GM21723 (cell line): Measurements from ENCODE around the gene CHAF1A.

Experiments
- ATAC-seq: cut with Tn5 transposase; IDR thresholded peaks from one replicate; pipeline ENCODE4 v1.9.1; 2021; ENCODE audit warnings: mild to moderate bottlenecking, moderate library complexity; ENCODE audit not compliant: unreplicated experiment

The CHAF1A gene

DNA sequence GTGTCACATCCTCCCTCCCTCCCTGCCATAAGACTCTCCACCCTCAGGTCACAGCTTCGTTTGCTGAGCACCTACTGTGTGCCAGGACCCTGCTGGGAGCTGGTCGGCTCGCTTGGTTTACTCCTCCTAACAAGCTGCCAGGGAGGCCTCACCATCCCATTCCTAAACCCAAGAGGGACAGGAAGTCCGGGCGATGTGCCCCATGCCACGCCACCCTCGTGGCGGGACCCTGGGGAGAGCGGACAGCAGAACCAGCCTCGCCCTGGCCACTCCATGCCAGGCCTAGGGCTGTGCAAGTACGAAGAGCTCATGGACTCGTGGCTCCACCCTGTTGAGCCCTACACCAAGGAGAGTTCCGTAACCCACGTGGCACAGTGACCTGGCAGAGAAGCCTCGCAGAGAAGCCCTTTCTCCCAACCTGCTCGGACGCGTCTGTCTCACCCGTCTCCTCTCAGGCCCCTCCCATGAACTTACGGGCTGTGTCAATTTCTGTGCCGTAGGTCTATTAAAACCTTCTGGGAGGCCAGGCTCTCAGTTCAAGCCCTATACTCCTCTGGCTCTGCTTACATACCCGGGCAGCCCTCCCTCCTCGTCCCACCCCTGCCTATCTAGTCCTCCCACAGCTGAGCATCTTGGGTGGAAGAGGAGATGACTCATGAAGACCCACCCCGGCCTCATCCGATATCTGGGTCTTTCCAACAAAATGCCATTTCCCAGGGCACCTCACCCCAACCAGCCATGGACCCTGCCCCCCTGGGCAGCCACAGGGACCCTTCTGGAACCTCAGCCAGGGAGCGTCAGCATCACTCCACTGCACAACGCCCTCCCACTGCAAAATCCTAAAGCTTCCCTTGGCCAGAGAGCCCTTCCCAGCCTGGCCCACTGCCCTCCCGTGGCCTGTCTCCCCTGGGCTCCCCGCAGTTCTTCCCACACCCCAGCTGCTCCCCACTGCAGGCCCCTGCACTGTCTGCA is 52.6 kb downstream of the CHAF1A start:
- no peak for ATAC-seq

- ATAC-seq: no peak
These were observed 53.5 kb downstream of the CHAF1A start for GRCh38 chr19:4455719-4456475.

- no peak for ATAC-seq
These were observed 54.0 kb downstream of the CHAF1A start for GRCh38 chr19:4456476-4456842.

DNA sequence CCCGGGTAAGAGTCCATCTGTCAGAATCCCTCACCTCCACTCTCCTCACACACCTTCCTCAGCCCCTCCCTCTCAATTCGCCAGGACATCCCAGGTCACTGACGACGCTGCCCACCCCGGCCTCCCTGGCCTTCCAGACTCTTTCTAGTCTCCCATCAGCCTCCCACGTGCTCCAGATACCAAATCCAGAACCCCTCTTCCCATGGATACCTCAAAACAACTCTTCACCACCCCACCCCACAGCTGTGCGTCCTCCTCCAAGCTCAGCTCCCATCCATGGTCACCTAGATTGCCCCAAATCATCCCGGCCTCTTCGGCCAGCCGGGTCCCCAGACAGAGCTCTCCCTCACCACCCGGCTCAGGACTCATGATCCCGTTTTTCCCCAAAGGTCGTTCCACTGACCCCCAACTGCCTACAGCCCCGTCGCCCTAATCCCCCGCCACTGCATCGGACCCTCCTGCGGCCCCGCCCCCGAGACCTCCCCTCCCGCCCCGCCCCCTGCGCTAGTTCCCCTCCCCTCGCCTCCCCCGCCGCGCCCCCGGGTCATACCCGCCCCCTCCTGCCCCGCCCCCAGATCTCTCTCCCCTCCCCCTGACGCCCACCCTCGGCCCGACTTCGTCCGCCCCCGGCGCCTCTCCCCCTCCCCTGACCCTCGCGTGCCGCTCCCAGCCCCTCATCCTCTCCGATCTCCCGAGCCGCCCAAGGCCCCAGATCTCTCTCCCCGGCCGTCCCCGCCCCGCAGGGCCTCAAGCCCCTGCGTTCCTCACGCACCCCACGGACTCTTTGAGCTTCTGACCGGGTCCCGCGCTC is 54.6 kb downstream of the CHAF1A start:
- ATAC-seq: no peak

GRCh38 chr19:4457654-4458395 is 55.4 kb downstream of the CHAF1A start, which contains the start of gene UBXN6:
Gene UBXN6, minus strand, starts transcription at chr19:4457794. Its CDS starts 97 bp downstream, at chr19:4457697.
- peak; percentile 86 for ATAC-seq

GRCh38 chr19:4464815-4465581 is 62.6 kb downstream of the CHAF1A start:
- ATAC-seq: no peak

DNA sequence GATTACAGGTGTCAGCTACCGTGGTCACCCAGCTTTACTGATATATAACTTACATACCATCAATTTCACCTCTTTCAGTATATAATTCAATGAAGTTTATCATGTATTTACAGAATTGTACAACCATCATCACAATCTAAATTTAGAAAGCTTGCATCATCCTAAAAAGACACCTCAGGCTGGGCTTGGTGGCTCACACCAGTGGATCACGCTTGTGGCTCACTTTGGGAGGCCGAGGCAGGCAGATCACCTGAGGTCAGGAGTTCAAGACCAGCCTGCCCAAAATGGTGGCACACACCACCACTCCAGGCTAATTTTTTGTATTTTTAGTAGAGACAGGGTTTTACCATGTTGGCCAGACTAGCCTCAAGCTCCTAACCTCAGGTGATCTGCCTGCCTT is 65.4 kb downstream of the CHAF1A start:
- ATAC-seq: no peak

DNA sequence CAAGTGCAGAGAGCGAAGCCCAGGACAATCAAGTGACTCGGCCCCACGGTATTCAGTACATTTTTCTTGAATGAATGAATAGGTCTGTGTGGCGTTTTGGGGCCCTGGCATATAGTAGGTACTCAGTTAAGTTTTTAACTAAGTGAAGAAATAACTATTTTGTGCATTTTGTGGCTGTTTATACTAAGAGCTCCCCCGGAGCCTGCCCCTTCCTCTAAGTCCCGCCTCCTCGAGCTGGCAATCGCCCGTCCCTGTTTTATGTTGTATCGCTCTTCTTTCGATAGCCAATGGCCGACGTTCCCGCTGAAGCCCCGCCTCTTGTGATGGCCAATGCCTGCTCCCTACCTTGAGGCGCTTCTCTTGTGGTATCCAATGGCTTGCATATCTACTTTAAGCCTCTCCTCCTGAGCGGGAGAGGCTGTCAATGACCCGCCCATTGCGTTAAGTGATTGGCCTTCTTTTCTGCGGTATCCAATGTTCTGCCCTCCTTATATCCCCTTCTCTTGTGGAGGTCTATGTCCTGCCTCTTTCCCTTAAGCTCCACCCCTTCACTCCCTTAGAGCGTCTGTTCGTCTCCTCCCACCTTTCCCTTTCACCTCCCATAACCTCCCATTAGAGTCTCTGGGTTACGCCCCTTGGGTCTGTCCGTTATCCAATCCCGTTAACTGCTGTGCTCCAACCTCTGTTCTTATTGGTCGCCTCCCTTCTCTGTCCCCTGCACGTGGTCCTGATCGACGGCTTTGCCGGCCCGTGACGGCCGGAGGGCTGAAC is 69.1 kb downstream of the CHAF1A start:
- peak; percentile 86 for ATAC-seq

- ATAC-seq: no peak
These were observed 69.9 kb downstream of the CHAF1A start, which contains the start of gene HDGFL2 for GRCh38 chr19:4472174-4472974. Gene HDGFL2, plus strand, starts transcription at chr19:4472297. Its CDS starts 54 bp downstream, at chr19:4472351.

DNA sequence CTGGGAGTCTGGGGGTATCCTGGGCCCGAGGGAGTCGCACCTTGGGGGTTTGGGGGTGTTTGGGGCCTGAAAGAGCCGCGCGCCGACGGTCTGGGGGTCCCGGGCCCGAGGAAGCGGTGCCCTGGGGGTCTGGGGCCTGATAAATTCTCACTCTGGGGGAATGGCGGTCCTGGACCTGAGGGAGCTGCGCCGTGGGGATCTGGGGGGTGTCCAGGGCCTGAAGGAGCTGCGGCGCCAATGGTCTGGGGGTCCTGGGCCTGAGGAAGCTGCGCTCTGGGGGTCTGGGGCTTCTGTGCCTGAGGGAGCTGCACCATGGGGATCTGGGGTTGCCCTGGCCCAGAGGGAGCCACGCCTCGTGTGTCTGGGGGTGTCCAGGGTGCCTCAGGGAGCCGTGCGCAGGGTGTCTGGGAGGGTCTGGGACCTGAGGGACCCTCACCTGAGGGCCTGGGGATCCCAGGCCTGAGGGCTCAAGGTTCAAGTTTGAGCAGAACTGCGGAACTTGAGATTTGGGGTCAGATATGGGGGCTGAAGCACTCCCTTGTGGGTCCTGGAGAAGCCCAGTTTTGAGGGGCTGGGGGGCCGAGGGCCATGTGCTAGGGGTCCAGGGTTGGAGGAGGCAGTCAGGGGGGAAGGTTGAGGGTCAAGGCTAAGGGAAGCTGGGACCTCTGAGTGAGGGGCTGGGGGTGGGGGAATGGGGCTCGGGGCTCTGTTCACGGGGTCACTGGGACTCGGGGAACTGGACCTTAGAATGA is 70.7 kb downstream of the CHAF1A start:
- ATAC-seq: no peak

GRCh38 chr19:4473763-4474513 is 71.5 kb downstream of the CHAF1A start:
- no peak for ATAC-seq

DNA sequence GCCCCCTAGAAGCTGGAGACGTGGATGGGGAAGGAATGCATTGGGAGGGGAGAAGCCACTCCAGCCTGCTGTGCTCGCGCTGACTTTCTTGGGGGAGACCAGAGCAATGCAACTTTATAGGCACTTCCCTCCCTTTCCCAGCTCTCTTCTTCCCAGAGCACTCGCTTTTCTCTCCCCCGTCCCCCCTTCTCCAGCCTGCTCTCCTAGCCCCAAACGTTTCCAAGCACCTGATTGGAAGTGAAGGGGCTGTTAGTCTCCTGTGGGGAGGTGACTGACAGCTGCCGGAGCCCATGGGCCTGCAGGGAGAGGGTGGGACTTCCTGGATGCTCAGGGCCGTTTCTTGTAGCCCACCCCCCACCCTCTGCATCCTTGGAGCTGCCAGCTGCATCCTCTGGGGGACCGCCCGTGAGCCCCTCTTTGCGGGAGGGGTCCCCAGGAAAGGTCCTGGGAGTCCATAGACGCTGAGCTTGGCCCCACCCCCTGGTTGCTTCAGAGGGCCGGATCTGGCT is 72.1 kb downstream of the CHAF1A start:
- no peak for ATAC-seq

DNA sequence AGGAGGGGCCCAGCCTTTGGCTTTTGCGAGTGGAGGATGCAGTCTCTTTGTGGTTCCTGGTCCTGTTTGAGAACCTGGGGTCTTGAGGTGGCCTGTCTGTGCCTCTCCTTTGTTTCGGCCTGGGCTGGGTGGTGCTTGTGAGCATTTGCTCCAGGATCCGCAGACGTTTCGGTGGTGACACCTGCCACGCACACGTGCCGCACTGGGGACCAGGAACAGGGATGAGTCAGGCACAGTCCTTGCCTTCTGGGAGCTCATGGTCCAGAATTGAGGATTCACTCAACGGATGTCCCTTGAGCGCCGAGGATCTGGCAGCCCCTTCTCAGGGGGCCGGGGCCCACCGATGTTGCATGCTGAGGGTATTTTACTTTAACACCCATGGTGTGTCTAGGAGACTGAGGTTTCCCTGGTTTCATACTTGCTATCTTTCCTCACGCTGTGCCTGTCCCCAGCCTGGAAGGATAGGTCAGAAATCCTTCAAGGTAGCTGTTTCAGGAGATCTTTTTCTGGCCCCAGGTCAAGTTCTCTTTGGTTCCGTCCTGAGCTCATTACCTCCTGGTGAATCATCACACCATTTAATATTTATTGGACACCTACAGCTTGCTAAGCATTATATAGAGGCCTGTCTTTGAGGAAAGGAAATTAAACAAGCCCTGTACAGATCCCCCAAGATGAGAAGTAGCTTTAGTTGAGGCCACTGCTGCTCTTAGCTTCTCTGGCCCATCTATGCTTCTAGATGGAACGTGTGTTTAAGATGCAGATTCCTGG is 74.8 kb downstream of the CHAF1A start:
- no peak for ATAC-seq

DNA sequence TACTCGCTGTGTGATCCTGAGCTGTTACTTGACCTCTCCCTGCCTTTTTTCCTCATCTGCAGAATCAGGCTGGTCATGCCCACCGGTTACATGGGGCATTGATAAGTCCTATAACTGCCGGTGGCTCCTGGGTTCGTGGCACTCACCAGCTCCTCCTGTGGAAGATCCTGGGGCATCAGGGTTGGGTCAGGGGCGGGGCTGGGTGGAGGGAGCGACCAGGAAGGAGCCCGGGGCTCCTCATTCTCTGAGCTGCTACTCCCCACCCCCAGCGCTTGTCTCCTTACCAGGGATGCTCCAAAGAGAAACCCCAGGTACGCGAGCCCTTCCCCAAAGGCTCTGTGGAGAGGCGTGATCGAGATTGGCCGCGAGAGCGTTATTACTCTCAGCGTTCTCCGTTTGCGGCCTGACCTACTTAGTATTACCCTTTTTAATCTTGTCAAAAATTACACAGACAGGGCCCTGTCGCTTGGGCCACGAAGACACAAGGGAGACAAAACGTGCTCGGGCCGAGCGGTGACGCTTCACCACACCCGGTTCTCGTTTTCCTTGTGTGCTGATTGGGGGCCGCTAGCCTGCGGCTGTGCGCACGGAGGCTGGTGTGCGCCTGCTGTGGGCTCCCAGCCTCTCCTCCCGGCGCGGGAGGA is 80.4 kb downstream of the CHAF1A start:
- no peak for ATAC-seq

GRCh38 chr19:4483385-4483784 is 80.9 kb downstream of the CHAF1A start:
- no peak for ATAC-seq
